HG03095 (cell line): ENCODE results near the gene TBC1D9.
A peak's percentile ranks its signal among the peaks of the same experiment; 100 is the strongest.

Experiments used
- ATAC-seq: cut with Tn5 transposase; IDR thresholded peaks from one replicate; pipeline ENCODE4 v1.9.1; 2021; ENCODE audit warnings: moderate library complexity; ENCODE audit not compliant: unreplicated experiment

TBC1D9 gene

DNA sequence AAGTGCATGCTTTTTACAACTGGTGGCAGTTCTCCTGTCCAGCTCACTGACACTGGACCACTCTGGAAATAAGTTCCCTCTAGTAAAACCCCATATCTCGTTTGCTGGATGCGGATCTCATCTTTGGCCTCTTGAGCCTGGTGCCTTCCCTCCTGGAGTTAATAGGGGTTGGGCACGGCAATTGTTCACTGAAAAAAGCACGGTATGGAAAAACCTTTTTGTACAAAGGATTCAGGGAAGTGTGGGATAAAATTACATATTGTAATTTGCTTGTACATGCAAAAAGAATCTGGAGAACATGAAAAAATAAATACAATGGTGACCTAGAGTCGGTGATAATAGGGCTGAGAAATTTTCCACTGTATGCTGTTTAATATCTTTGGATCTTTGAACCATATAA, 30.6 kb downstream of the TBC1D9 start:
- ATAC-seq = no peak

DNA sequence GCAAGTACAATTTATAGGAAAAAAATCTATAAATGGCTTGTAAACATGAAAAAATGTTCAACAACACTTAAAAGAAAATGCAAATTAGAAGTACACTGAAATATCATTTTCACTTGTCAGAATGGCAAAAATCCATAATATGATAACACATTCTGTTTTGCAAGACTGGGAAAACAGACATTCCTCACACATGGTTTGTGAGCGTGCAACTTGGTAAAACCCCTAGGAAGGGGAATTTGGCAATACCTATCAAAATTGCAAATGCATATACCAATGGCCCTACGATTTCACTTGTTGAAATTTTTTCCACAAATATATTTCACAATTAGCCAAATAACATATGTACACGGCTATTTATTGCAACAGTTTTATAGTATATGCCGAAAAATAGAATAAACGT, 31.4 kb downstream of the TBC1D9 start:
- no peak for ATAC-seq

DNA sequence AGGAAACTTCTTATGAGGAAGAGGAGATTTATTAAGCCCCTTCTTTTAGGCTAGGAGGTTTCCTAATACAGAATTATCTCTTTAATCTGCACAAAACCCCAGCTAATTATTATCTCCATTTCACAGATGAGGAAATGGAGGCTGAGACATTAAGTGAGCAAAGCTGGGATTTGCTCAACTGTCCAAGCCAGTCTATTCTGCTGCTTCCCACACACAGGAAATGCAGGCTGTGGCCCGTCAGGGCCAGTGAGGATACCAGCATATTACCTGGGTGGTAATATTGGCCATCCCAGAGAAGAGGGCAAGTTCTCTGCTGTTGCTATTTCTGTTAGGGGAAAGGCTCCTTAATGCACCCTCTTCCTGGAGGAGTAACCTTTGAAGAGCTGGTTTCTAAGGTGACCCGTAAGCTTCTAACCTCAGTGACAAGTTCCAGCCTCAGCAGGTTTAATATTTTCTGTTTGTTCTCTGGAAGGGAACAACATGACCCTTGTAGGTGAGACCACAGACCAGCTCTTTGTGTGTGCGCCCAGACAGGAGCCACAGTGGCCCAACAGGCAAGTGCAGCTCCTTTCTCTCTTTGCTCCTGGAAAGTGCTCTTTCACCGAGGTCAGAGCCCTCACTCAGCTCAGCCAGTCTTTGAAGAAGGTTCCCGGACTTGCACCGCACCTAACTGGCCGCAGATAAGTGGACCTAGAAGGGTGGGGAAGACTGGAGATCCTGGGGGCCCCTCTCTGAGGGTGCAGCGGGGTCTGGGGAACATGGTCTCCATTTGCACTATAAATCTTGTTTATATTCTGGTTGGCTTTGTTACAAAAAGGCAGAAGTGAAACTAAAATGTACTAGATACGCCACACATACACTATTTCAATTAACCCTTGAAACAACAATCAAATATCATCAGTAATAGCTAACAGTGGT, 35.5 kb downstream of the TBC1D9 start:
- ATAC-seq = peak; percentile 53

DNA sequence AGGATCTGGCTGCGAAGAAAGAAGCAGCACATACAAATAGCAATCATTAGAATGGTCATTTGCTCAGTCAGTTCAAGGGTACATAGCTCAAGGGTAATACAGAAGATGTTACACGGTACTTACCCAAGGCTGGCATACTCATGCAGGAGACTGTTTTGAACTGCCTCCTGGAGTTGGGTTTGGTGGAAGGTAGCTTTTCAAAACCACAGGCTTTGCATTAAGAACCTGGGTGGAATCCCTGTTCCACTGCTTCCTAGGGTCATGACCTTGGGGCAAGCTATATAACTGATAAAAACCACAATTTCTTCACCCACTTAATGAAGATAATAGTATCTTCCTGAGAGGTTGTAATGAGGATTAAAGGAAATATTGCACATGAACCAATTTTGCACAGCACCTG, 36.5 kb downstream of the TBC1D9 start:
- ATAC-seq = no peak

DNA sequence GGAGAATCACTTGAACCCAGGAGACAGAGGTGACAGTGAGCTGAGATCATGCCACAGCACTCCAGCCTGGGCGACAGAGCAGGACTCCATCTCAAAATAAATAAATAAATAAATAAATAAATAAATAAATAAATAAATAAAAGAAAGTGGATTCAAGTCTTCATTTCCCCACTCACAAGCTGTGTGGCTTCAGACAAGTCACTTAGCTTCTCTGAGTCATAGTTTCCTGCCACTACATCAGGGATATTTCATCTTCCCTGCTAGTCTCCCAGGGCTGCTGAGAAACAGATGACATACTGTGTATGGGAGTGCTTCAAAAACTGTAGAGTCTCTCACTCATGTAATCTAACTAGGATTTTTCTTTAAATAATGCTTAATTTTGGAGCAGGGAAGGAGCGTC, 37.2 kb downstream of the TBC1D9 start:
- no peak for ATAC-seq

DNA sequence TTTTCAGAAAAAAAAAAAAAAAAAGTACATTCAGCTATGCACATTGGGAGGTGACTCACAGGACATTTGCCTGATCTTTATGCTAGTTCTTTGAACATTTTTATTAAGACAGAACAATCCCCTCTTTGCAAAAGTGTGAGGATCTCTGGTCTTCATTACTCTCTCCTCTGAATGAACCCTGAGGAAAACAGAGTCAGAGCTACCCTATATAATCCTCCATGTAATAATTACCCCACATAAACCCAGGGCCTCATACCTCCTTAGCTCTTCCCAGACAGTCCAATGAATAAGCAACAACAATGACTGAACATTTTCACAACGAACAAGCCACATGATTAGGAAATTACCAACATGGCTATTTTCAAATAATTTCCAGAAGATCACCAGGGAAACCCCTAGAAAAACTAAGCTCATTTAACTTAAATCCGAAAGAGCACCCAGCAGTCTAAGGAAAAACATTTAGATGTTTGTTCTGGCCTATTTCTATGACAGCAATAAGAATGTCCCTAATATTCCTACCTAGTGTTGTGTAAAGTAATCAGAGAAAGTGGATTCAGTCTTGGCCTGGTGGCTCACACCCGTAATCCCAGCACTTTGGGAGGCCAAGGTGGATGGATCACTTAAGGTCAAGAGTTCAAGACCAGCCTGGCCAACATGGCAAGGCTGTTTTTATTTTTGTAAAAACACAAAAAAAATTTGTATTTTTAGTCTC, 37.8 kb downstream of the TBC1D9 start:
- ATAC-seq = no peak

DNA sequence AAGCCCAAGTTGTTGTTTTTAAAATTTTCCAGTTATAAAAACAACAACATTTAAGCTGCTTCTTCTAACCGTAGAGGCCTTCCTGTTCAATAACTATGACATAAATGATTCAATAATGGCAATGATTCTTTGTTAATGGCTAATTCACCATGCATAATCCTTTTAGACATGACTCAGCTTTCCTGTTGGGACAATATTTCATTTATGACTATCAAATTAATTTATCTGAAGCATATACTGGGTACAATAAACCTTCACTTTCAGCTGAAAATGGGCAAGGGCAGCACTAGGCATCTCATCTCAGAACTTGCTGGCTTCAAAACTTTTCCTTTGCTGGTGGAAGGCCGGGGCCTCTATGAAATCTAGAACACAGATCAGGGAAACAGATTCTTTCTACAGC, 38.9 kb downstream of the TBC1D9 start:
- no peak for ATAC-seq

DNA sequence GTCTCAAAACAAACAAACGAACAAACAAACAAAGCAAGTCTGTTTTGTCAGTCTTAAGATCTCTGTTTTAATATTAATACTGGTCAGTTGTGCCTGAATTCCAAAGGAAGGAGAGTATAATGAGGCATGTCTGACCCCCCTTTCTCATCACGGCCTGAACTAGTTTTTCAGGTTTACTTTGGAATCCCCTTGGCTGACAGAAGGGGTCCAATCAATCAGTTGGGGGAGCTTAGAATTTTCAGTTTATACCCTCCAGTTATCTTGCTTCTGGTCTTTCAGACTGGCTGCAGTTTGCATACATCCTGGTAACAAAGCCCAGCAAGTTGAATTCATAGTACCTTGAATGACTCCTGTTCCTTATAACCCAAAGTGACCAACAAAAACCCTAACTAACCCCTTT, 41.1 kb downstream of the TBC1D9 start:
- ATAC-seq = no peak

DNA sequence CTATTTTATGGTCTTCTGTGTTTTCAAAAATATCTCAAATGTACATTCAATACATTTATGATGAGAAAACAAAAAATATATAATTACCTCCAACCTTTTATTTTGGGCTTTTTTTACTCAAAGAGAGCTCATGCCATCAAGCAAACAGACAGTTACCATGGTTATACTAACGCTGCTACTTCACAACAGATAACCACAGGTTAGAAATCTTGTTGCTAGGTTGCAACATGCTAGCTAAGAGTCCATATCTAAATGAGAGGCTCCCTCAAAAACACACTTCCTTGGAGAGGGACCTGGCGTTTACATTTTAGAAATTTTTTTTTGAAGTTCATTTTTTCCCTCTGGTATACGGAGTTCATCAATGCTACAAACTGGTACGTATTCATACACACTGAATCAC, 44.3 kb downstream of the TBC1D9 start:
- ATAC-seq = no peak

DNA sequence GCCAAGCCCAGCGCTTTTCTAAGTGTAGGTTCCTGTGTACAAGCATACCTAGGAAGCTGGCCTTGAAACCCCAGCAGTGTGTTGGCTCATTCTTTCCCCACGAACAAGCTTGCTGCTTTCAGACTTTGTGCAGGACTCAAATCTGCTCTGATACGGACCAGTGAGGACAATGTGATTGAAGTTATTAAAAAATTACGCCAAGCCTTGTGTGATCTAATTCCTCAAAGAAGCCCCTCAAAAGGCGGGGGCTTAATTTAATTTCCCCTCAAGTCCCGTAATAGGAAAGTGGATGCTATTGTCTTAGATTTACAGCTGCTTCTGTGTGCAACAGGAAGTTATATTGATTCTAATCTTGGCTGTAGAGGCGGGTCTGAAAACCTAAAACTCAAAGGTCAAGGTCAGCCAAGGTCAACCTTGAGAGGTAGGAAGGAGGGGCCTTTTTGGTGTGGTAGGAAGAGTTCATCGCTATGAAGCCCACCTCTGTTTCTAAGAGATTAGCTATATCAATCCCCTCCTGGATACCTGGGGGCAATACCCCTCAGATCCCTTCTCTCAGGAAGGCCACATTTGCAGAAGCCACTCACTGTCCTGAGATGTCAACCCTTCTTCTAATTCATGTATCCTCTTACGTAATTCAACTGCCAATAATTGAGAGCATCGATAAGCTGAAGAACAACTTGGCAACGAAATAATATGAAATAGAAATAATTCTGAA, 45.1 kb downstream of the TBC1D9 start:
- ATAC-seq = no peak

DNA sequence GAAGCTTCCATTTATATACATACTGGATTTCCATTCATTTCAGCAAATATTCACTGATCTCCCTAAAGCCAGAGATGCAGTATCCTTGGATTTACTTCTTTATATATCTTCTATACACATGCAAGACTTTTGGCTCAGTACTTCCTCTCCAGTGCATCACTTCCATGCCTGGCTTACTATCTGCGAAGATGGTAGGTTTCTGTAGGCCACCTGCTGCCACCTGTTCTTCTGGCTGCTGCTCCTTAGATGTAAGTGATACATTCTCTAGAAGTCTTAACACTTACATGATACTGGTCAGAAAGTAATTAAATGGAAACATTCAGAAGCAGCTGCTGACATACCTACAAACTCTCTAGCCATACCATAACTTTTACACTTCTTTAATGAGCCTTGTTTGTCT, 48.9 kb downstream of the TBC1D9 start:
- ATAC-seq = no peak

DNA sequence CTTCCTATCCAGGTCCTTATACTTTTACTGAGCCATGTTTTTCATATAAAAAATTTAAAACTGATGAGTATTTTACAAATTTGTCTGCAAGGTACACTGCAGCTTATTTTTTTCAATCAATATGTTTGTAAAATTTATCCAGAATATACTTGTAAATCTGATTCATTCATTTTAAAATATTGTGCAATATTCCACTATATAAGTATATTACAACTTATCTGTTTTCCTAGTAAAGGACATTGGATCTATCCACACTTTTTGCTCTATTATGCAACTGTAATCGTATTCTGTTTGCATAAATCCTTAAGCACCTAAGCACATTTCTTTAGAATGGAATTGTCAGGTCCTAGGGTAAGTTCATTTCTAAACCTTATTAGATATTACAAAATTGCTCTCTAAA, 49.5 kb downstream of the TBC1D9 start:
- ATAC-seq = no peak

DNA sequence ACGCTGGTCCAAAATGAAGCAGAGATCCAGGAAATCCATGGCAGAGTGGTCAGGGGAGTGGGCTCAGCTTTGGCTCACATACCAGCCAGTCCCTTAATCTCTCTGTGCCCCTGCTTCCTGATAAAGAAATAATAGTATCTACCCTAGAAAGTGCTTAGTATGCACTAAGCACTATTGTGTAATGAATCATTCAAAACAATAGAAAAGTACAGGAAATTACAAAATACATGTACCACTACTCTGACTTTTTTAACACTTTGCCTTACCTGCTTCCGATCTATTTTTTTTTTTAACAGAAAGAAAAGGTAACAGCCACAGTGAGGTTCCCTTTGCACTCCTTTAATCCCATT, 49.9 kb downstream of the TBC1D9 start:
- no peak for ATAC-seq

DNA sequence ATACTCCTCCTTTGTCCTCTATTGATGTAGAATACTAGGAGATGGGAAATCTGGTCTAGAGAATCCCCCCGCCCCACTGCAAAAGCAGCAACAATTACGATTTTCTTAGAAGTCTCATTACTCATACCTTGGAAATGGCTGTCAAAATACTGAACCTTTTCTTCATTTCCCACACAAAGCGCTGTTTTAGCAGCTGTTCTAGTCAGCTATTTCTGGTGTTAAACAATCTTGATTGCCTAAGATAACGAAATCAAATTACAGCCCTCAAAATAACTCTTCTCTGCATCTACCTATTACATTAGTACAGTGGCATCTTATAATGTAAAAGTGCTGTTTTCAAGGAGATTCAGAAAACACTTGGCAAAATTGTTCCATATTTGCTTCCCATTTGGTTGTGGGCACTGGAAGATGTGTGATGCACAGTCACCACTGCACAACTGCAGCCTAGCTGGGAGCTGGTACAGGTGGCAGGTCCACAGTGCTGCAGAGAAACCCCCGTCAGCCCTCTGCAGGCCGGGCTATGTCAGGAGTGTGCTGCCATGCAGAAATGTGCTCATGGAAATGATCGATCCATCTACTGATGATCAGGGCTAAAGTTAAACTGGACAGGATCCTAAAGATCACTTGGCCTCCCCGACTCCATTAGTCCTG, 50.4 kb downstream of the TBC1D9 start:
- ATAC-seq = no peak

DNA sequence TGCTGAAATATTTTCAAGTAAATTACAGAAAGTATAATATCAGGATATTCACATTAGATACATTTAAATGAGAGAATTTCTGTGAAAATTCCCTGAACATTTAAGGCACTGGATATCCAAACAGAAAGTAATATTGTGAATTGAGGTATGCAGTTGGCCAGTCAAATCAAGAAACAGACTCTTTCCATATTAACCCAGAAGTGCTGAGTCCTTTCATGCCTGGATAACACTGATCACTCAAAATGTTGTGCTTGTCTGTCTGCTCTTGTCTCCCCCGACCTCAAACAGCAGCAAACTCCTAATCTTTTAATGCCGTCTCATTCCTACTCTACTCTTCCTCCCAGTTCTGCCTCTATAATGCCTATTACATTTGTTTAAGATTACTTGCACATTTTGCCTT, 51.2 kb downstream of the TBC1D9 start:
- no peak for ATAC-seq

DNA sequence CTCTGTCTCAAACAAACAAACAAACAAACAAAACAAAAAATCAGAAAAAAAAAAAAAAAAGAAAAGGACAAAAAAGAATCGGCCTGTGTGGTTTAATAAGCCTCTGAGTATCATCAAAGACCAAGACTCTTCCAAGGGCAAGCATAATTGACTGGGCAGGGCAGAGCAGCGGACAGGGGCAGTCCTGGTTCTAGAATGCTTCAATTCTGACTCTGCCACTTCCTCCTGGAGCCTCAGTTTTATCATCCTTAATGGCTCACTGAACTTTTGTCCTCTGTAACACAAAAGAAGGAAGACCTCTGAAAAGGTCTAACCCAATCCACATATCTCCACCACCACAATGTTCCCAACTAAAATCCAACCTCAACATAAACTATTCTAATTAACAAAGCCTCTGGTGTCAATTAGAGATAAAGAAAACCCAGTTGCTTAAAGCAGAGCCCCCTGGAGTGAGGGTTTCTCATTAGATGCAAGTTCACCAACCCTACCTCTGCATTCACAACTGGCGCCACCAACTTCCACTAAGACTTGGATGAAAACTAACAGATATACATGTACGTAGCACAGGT, 51.7 kb downstream of the TBC1D9 start:
- no peak for ATAC-seq

DNA sequence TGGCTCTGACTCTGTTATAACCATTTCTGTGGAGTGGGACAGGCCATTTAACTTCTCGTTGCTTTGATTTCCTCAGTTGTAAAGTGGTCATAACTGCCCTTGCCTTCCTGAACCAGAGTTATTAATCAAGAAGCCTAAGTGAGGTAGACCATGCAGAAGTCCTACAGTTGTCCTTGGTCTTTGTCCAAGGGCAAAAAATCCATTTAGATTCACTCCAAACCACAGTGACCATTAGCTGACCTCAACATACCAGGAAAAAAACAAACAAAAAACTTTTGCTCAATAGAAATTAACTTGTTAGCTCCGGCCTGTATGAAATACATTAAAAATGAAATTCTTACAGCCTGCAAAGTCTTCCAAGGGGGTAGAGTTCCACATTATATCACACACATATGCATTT, 52.7 kb downstream of the TBC1D9 start:
- no peak for ATAC-seq

DNA sequence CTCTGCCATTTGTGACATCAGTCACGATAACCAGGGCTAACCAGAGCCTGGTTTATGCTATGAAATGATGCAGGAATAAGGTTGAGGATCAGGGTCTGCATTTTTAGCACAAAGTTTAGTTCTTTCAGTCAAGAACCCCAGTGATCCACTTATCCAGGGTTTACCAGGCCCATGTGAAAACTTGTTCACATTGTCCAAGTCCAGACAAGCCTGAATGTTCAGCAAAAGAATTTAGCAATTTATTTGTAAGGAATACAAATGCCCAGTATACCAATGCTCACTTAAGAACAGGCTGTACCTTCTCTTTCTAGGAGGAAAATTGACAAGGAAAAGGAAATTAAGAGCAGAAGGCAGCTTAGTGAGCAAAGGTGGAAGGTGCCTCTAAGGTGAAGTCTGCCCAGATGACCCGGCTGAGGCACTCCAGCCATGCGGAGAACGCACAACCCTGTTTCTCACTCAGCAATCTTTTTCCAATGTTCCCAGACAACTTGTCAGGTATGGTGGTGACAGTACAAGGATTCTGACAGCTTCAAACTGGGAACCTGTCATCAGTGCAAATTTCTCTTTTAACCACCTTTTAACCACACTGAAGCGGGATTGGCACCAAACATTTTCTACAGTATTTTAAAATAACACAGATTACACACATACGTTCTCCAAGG, 54.0 kb downstream of the TBC1D9 start:
- ATAC-seq = no peak

DNA sequence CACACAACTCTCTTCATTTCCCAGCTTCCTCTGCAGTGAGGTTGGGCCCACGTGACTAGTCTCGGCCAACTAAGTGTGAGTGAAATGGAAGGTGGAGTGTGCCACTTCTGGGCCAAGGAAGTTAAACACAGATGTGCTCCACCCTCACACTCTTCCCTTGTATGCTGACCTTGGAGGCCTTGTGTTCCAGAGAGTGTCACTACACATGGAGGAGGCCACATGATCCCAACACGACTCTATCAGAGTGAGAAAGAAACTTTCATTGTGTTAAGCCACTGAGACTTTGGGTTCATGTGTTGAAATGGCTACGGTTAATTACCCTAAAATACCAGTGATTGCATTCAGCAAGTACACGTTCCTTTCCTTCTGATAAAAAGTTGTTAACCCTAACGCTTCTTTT, 55.1 kb downstream of the TBC1D9 start:
- no peak for ATAC-seq

DNA sequence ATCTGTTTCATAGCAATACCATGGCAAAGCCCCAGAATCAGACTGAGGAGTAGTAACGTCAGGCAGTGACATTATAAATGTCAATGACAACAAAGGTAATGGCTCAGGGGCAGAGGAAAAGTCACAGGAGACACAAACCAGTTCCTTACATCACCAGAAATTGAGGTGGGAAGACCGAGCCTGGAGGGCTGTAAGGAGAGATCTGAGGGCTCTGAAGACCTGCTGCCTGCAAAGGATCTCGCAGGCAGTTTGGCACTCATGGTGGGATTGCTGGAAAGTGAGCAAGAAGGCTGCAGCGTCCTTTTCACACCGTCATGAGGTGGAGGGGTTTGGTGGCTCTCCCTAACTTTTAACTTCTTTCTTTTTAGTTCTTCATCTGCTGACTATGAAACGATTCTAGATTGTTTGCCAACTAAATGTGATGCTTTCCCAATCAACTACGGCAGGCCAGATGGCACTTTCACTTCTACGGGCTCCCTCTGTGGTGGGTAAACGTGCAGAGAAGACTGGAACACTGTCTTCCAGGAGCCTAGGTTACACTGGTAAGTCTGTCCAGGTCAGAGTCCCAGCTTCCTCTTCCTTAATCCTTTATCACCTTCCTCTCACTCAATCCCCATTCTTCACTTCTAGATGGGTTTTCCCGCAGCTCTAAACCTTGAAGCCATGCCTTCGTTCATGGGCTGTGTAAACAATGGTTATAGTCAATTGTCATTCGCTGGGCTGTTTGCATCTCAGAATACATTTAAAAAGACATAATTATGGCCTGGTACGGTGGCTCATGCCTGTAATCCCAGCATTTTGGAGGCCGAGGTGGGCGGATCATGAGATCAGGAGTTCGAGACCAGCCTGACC, 58.2 kb downstream of the TBC1D9 start:
- ATAC-seq = no peak
